SH-SY5Y (cell line): ENCODE results near the gene NAV2.

Experiments
- GATA2 ChIP-seq: IDR thresholded peaks from 2 replicates; pipeline ENCODE4 v1.6.1; 2011; ENCODE audit warnings: mild to moderate bottlenecking, low read depth, low read length
- GATA3 ChIP-seq: IDR thresholded peaks from 2 replicates; pipeline ENCODE4 v1.6.1; 2011; ENCODE audit warnings: low read depth, mild to moderate bottlenecking, low read length, moderate library complexity

DNA sequence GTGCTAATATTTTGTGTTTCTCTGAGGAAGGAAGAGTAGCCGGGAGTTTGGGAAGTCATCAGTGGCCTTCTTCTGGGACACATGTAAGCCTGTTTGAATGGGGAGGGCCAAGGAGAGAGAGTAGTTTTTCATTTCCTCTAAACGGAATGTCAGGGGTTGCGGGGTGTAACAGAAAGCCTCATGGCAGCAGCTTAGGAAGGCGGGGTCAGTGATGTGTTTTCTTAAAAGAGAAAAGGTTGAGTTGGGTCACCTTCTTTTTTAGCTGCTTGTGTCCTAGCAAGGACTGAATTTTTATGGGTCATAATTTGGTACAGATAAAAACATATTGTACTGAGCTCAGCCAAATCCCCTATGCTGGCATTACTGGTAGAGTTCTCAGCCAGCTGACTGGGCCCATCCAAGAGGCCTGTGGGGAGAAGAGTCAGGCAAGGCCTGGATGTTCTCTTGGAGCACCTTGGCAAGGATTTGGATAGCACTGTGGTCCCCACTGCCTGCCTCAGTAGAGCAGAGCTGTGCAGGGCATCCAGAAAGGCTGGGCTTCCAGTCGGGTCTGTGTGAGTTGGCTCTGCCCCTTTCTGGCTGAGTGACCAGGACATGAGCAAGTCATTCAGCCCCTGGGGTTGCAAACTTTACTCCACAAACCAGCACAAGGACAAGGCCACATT is 29.4 kb upstream of the NAV2 start:
- TF ChIP-seq GATA2 (no peak), GATA3 (no peak)
